GM12878 (cell line): ENCODE results near the gene DPP6. TPM values are rescaled to one million over a fixed set of nuclear protein-coding genes. Genes with fewer than 3 reads are reported as not detected.

Source experiments
- ATAC-seq: fragments of 200-7000 bp; cut with Tn5 transposase; 3 replicates; pipeline ENCODE4 v1.9.1; 2020; ENCODE audit warnings: mild to moderate bottlenecking, moderate library complexity
- BruUV-seq: library from RNA; stranded (reverse); fragments of 400-500 nt; replicated peaks from 2 replicates; lab custom pipeline; 2021; lab: Mats Ljungman, UMichigan
- CTCF ChIA-PET: fragments of 300-600 bp; sonication (Branson Sonifier 250); formaldehyde crosslinking; extraction: SDS; loops from one replicate; lab custom pipeline; 2021; ENCODE audit warnings: inconsistent platforms; lab: Yijun Ruan, JAX
- POLR2A ChIA-PET: fragments of 350-600 bp; formaldehyde crosslinking; extraction: SDS; loops from one replicate; lab custom pipeline; 2021; ENCODE audit warnings: inconsistent platforms; lab: Charles Lee
- RAD21 ChIA-PET: fragments of 300-600 bp; sonication (Branson Sonifier 250); formaldehyde crosslinking; loops from one replicate; lab custom pipeline; 2023; ENCODE audit warnings: antibody characterized with exemption; ENCODE audit not compliant: unreplicated experiment; lab: Charles Lee
- SMC1A ChIA-PET: fragments of 300-600 bp; sonication (Branson Sonifier 250); formaldehyde crosslinking; loops from one replicate; lab custom pipeline; 2023; ENCODE audit not compliant: unreplicated experiment, uncharacterized antibody; lab: Charles Lee
- DNase-seq: peaks from one replicate; pipeline ENCODE4 v3.0.0-alpha.2; 2011; ENCODE audit warnings: low read depth, low spot score
- FAIRE-seq: peaks from 3 replicates; lab custom pipeline; 2011; peaks lifted over from hg19 to GRCh38; lab: Jason Lieb, UNC
- H2AFZ ChIP-seq: 2 replicates; pipeline ENCODE4 v1.6.0; 2011; ENCODE audit warnings: low read depth, low read length, control low read depth; ENCODE audit not compliant: control insufficient read depth
- H3K27ac ChIP-seq: 2 replicates; pipeline ENCODE4 v1.5.1; 2011; ENCODE audit warnings: control low read depth; ENCODE audit not compliant: control insufficient read depth, insufficient read depth
- H3K27me3 ChIP-seq, 2 experiments: replicated peaks in 1 of 2; 2 replicates each; pipeline versions ENCODE4 v1.6.0 to v1.6.1; 2011; ENCODE audit warnings: low read length in 1 of 2; ENCODE audit not compliant: control insufficient read depth in 2 of 2, insufficient read depth in 2 of 2
- H3K36me3 ChIP-seq, 2 experiments: 2 replicates each; pipeline ENCODE4 v1.5.1; 2011; ENCODE audit warnings: low read length in 1 of 2; ENCODE audit not compliant: control insufficient read depth in 2 of 2, insufficient read depth in 2 of 2
- H3K4me1 ChIP-seq: 2 replicates; pipeline ENCODE4 v1.6.1; 2011; ENCODE audit warnings: mild to moderate bottlenecking, low read length, moderate library complexity, mixed read lengths; ENCODE audit not compliant: control insufficient read depth, insufficient read depth
- H3K4me2 ChIP-seq: 2 replicates; pipeline ENCODE4 v1.6.0; 2011; ENCODE audit warnings: control low read depth; ENCODE audit not compliant: control insufficient read depth, insufficient read depth
- H3K4me3 ChIP-seq: fragments of 200-600 bp; sonication (generic); 2 replicates; pipeline ENCODE4 v1.5.1; 2016
- H3K79me2 ChIP-seq: 2 replicates; pipeline ENCODE4 v1.6.0; 2011; ENCODE audit warnings: low read length; ENCODE audit not compliant: control insufficient read depth, insufficient read depth
- H3K9ac ChIP-seq: 2 replicates; pipeline ENCODE4 v1.8.0; 2011; ENCODE audit warnings: low read length, control low read depth, mixed read lengths; ENCODE audit not compliant: control insufficient read depth, insufficient read depth
- H3K9me3 ChIP-seq: replicated peaks from 3 replicates; pipeline ENCODE4 v1.5.1; 2011; ENCODE audit warnings: mild to moderate bottlenecking, low read length; ENCODE audit not compliant: control insufficient read depth, insufficient read depth
- H4K20me1 ChIP-seq: 2 replicates; pipeline ENCODE4 v1.6.0; 2011; ENCODE audit not compliant: control insufficient read depth, insufficient read depth
- E2F8 ChIP-seq: fragments of 450-650 bp; IDR thresholded peaks from 2 replicates; pipeline ENCODE4 v1.6.1; 2018; ENCODE audit warnings: mild to moderate bottlenecking, low read depth, moderate library complexity; ENCODE audit not compliant: partially characterized antibody
- JUNB ChIP-seq: IDR thresholded peaks from 2 replicates; pipeline ENCODE4 v1.6.1; 2016; ENCODE audit warnings: antibody characterized with exemption, mild to moderate bottlenecking
- MAX ChIP-seq: IDR thresholded peaks from 2 replicates; pipeline ENCODE4 v1.6.1; 2012; ENCODE audit warnings: low read depth, low read length, improper control_type of control experiment
- NFYB ChIP-seq: IDR thresholded peaks from 2 replicates; pipeline ENCODE4 v1.6.1; 2011; ENCODE audit warnings: low read depth, mild to moderate bottlenecking, low read length, improper control_type of control experiment, moderate library complexity; ENCODE audit not compliant: insufficient read depth
- NR2C2 ChIP-seq: IDR thresholded peaks from 2 replicates; pipeline ENCODE4 v1.6.1; 2011; ENCODE audit warnings: borderline replicate concordance, low read depth; ENCODE audit not compliant: control insufficient read depth, insufficient read length
- NR2F1 ChIP-seq: fragments of 450-650 bp; conservative IDR thresholded peaks from 2 replicates; pipeline ENCODE4 v1.6.1; 2017; ENCODE audit warnings: mild to moderate bottlenecking
- RELA ChIP-seq: fragments of 450-650 bp; IDR thresholded peaks from 2 replicates; pipeline ENCODE4 v1.8.0; 2014; ENCODE audit warnings: borderline replicate concordance; ENCODE audit not compliant: partially characterized antibody
- ZNF592 ChIP-seq: fragments of 450-650 bp; IDR thresholded peaks from 2 replicates; pipeline ENCODE4 v1.6.1; 2017; ENCODE audit warnings: mild to moderate bottlenecking, moderate library complexity
- WGBS: methylation state at CpG from one replicate; pipeline ENCODE4 v1.1.6; 2016; ENCODE audit warnings: low lambda C conversion rate; ENCODE audit not compliant: insufficient replicate concordance, insufficient coverage; ENCODE audit errors: missing lambda C conversion rate; 5-methylcytosine and 5-hydroxymethylcytosine counted together
- in situ Hi-C: fragments of 300-500 bp; cut with MboI; formaldehyde crosslinking; loops from 9 replicates; pipeline ENCODE4 v1.14.3; 2018; ENCODE audit warnings: mixed read lengths
- intact Hi-C: fragments of 100-400 bp; cut with micrococcal nuclease; formaldehyde crosslinking; loops from one replicate; pipeline ENCODE4 v1.14.2; 2022; ENCODE audit not compliant: unreplicated experiment
- polyA plus RNA-seq, 11 experiments: library from polyadenylated mRNA; depleted of rRNA in 4 of 11; unstranded in 6 of 11; stranded (reverse) in 5 of 11; fragments of >200 nt; fragmentation: Nextera tagmentation in 4 of 11; fragmentation: Illumina TruSeq in 1 of 11; extraction: Ambion mirVana in 4 of 11; extraction: Trizol in 1 of 11; gene quantifications; 1 replicate in 1 of 11; 2 replicates in 10 of 11; pipeline versions ENCODE4 v1.2.1 to v1.2.3, GENCODE V29; 2011 to 2016; ENCODE audit warnings: inconsistent platforms in 2 of 11, missing spikeins in 2 of 11, low read depth in 1 of 11
- total RNA-seq, 4 experiments: library from RNA; depleted of rRNA in 3 of 4; stranded (reverse); fragments of >200 nt in 3 of 4; fragmentation: Illumina TruSeq in 1 of 4; extraction: Trizol in 1 of 4; gene quantifications; 2 replicates each; pipeline versions ENCODE4 v1.2.1 to v1.2.3, GENCODE V29; 2013 to 2021

The DPP6 gene
- total and polyA plus RNA-seq, 10 of the 15 experiments (the other 5 are each of a cell fraction or from before 2014, with no cell fraction given) = not detected

- H3K36me3 ChIP-seq = no peaks in the 10 kb centered on the region
- FAIRE-seq (no peak), ATAC-seq (no peak), DNase-seq (no peak)
- no peaks in the 10 kb centered on the region for H3K27me3 ChIP-seq
- TF ChIP-seq MAX (no peak), E2F8 (no peak), ZNF592 (no peak), NR2C2 (no peak), NFYB (no peak), JUNB (no peak), RELA (no peak), NR2F1 (no peak)
- ChIA-PET RAD21 (no interaction called here), POLR2A (no interaction called here), CTCF (no interaction called here), SMC1A (no interaction called here)
- no peaks in the 10 kb centered on the region for H3K9me3 ChIP-seq
- H3K4me1 ChIP-seq = no peaks in the 10 kb centered on the region
- H3K4me2 ChIP-seq = no peak overlapping the region
- no TSS peak for BruUV-seq
- intact Hi-C loops = no loop called here
- H2AFZ ChIP-seq = no peak overlapping the region
- in situ Hi-C loops = no loop called here
- H3K79me2 ChIP-seq = no peaks in the 10 kb centered on the region
- no peak overlapping the region for H3K4me3 ChIP-seq
- 50% methylated on average over 3 of the region's 13 CpGs for WGBS
- no peak overlapping the region for H3K9ac ChIP-seq
- no peaks in the 10 kb centered on the region for H4K20me1 ChIP-seq
- H3K27ac ChIP-seq = no peak overlapping the region
These were observed 705.6 kb downstream of the DPP6 start for GRCh38 chr7:154757756-154758155.
